Measurements from ENCODE around the gene EXOC3L4. TPM values are rescaled to one million over a fixed set of nuclear protein-coding genes. Genes with fewer than 3 reads are reported as not detected.
A peak's percentile ranks its signal among the peaks of the same experiment; 100 is the strongest.

EXOC3L4 gene
- total RNA-seq, 1 donor from 2014 or later, result 8.6 TPM

- no peaks in the 10 kb centered on the region for H3K9me3 ChIP-seq
- TF ChIP-seq POLR2A (IDR thresholded peaks at IDR 0.05) (no peak), CTCF (IDR thresholded peaks at IDR 0.05) (peak in 1 of 3 experiments; percentile 30), POLR2AphosphoS5 (IDR thresholded peaks at IDR 0.05; ENCODE audit: insufficient read depth in 1 of 2, low read depth in 1 of 2) (peak in 1 of 2 donors; percentile 5)
- no peak for DNase-seq (ENCODE audit: extremely low spot score in 2 of 2)
- no peaks in the 10 kb centered on the region for H3K36me3 ChIP-seq
- peak overlapping the region; percentile 53 to 59 for H3K4me3 ChIP-seq
- H3K4me1 ChIP-seq, result peaks cover 82% of the 10 kb centered on the region
- intact Hi-C loops (cut with DNase I), result loop anchor here (5.0 kb wide), 2 partner anchors 83 to 263 kb away; partner anchors contain the start of gene MARK3
- H3K27ac ChIP-seq, result peak overlapping the region; percentile 93
- no peaks in the 10 kb centered on the region for H3K27me3 ChIP-seq
Measured at GRCh38 chr14:103123634-103124500, 29.3 kb downstream of the EXOC3L4 start.

GRCh38 chr14:103124501-103125001 is 30.0 kb downstream of the EXOC3L4 start:
- no peak for DNase-seq (ENCODE audit: extremely low spot score in 2 of 2)
- TF ChIP-seq POLR2A (IDR thresholded peaks at IDR 0.05), result no peak
- no peak for TF ChIP-seq CTCF (IDR thresholded peaks at IDR 0.05)
- no peak for TF ChIP-seq POLR2AphosphoS5 (IDR thresholded peaks at IDR 0.05; ENCODE audit: insufficient read depth in 1 of 2, low read depth in 1 of 2)
- H3K27ac ChIP-seq, result peak overlapping the region; percentile 93
- no peaks in the 10 kb centered on the region for H3K9me3 ChIP-seq
- peak overlapping the region; percentile 53 to 59 for H3K4me3 ChIP-seq
- intact Hi-C loops (cut with DNase I), result loop anchor here (5.0 kb wide), 2 partner anchors 83 to 263 kb away; partner anchors contain the start of gene MARK3
- no peaks in the 10 kb centered on the region for H3K36me3 ChIP-seq
- H3K27me3 ChIP-seq, result no peaks in the 10 kb centered on the region
- peaks cover 86% of the 10 kb centered on the region for H3K4me1 ChIP-seq

GRCh38 chr14:103125098-103126070 is 30.9 kb downstream of the EXOC3L4 start:
- Histone ChIP-seq H3K27ac (peak overlapping the region; percentile 93), H3K4me3 (peak overlapping the region in 1 of 2 donors; percentile 1), H3K27me3 (no peaks in the 10 kb centered on the region), H3K36me3 (peaks cover 0 to 5% of the 10 kb centered on the region in 2 donors), H3K4me1 (peaks cover 94% of the 10 kb centered on the region), H3K9me3 (no peaks in the 10 kb centered on the region)
- intact Hi-C loops (cut with DNase I), result no loop called here
- no peak for DNase-seq (ENCODE audit: extremely low spot score in 2 of 2)
- TF ChIP-seq POLR2A (IDR thresholded peaks at IDR 0.05) (no peak), POLR2AphosphoS5 (IDR thresholded peaks at IDR 0.05; ENCODE audit: insufficient read depth in 1 of 2, low read depth in 1 of 2) (no peak), CTCF (IDR thresholded peaks at IDR 0.05) (no peak)

GRCh38 chr14:103126088-103126872 is 31.8 kb downstream of the EXOC3L4 start:
- DNase-seq (ENCODE audit: extremely low spot score in 2 of 2), result no peak
- Histone ChIP-seq H3K27ac (peak overlapping the region; percentile 93), H3K4me3 (peak overlapping the region; percentile 30 to 39), H3K27me3 (no peaks in the 10 kb centered on the region), H3K36me3 (peaks cover 0 to 5% of the 10 kb centered on the region in 2 donors), H3K4me1 (peaks cover 95% of the 10 kb centered on the region), H3K9me3 (no peaks in the 10 kb centered on the region)
- intact Hi-C loops (cut with DNase I), result no loop called here
- TF ChIP-seq POLR2A (IDR thresholded peaks at IDR 0.05) (no peak), POLR2AphosphoS5 (IDR thresholded peaks at IDR 0.05; ENCODE audit: insufficient read depth in 1 of 2, low read depth in 1 of 2) (no peak), CTCF (IDR thresholded peaks at IDR 0.05) (no peak)
